Measurements from ENCODE around the gene IGF1R. TPM values are rescaled to one million over a fixed set of nuclear protein-coding genes. Genes with fewer than 3 reads are reported as not detected.

The IGF1R gene
- total RNA-seq, 1 experiment from 2014 or later, result 16.3 TPM

DNA sequence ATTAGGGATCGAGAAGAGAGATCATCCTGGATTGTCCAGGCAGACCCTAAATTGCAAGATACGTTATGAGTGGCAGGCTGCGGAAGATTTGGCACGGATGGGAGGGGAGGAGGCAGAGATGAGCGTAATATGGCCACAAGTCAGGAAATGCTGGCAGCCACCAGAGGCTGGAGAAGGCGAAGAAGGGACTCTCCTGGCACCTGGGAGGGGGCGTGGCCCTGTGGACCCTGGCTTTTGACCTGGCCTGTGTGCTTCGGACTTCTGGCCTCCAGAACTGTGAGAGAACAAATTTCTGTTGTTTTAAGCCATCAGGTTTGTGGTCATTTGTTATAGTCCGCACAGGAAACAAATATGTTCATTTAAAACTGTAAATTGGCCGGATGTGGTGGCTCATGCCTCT, 31.9 kb upstream of the IGF1R start:
- Histone ChIP-seq H3K9me2 (ENCODE audit: insufficient read depth) (no peaks in the 10 kb centered on the region), H3K9ac (ENCODE audit: low read length) (no peak overlapping the region), H3K9me3 (ENCODE audit: control insufficient read depth in 1 of 2, insufficient read depth in 1 of 2, low read depth in 1 of 2, low read length in 2 of 2) (no peaks in the 10 kb centered on the region), H3K4me1 (ENCODE audit: control insufficient read depth in 1 of 2, insufficient read depth in 2 of 2, low read length in 2 of 2) (no peaks in the 10 kb centered on the region), H3K27me3 (ENCODE audit: insufficient read depth, low read length) (peaks cover 23% of the 10 kb centered on the region), H3K4me2 (ENCODE audit: low read length) (no peak overlapping the region), H3K4me3 (replicated peaks in 1 of 2; ENCODE audit: low read depth in 1 of 2, low read length in 2 of 2) (no peak overlapping the region), H3K79me2 (ENCODE audit: insufficient read depth, low read length) (no peaks in the 10 kb centered on the region), H4K20me1 (ENCODE audit: insufficient read depth) (peaks cover 4% of the 10 kb centered on the region; the same call in 1 of the 2 replicates), H2AFZ (ENCODE audit: low read depth, low read length, poor library complexity, severe bottlenecking) (no peak overlapping the region), H3K36me3 (ENCODE audit: control insufficient read depth in 1 of 2, insufficient read depth in 2 of 2, low read length in 2 of 2) (no peaks in the 10 kb centered on the region), H3K27ac (ENCODE audit: low read depth, low read length) (no peak overlapping the region)
- TF ChIP-seq ZNF274 (IDR thresholded peaks at IDR 0.05; ENCODE audit: low read depth, low read length) (no peak), FOSL1 (IDR thresholded peaks at IDR 0.05; ENCODE audit: low read depth) (no peak), REST (IDR thresholded peaks at IDR 0.05; ENCODE audit: low read depth) (no peak), EZH2 (IDR thresholded peaks at IDR 0.05) (no peak), EGR1 (IDR thresholded peaks at IDR 0.05; ENCODE audit: low read depth) (no peak), CEBPB (IDR thresholded peaks at IDR 0.05; ENCODE audit: low read depth) (no peak), SP1 (IDR thresholded peaks at IDR 0.05; ENCODE audit: low read depth) (no peak), EZH2phosphoT487 (IDR thresholded peaks at IDR 0.05; ENCODE audit: borderline replicate concordance) (no peak)
- TF ChIP-seq, protein P1, sequence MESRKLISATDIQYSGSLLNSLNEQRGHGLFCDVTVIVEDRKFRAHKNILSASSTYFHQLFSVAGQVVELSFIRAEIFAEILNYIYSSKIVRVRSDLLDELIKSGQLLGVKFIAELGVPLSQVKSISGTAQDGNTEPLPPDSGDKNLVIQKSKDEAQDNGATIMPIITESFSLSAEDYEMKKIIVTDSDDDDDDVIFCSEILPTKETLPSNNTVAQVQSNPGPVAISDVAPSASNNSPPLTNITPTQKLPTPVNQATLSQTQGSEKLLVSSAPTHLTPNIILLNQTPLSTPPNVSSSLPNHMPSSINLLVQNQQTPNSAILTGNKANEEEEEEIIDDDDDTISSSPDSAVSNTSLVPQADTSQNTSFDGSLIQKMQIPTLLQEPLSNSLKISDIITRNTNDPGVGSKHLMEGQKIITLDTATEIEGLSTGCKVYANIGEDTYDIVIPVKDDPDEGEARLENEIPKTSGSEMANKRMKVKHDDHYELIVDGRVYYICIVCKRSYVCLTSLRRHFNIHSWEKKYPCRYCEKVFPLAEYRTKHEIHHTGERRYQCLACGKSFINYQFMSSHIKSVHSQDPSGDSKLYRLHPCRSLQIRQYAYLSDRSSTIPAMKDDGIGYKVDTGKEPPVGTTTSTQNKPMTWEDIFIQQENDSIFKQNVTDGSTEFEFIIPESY (IDR thresholded peaks at IDR 0.05; ENCODE audit: extremely low read depth, insufficient replicate concordance, low read length), result no peak
- ChIA-PET POLR2A (no interaction called here), RAD21 (ENCODE audit: low non-redundant PET in 1 of 2, low total read pairs in 2 of 2, uncharacterized antibody in 2 of 2, unreplicated experiment in 2 of 2) (no interaction called here), CTCF (no interaction called here)
- no peak for DNase-seq (ENCODE audit: low read depth, low spot score)
- ATAC-seq, result no peak
- BruUV-seq (replicated peaks), result no TSS peak
- intact Hi-C loops (cut with micrococcal nuclease), result no loop called here
